B cell (primary cell): ENCODE results near the gene MAP2K6. TPM values are rescaled to one million over a fixed set of nuclear protein-coding genes. Genes with fewer than 3 reads are reported as not detected.

Source experiments
- ATAC-seq: fragments of 200-7000 bp; cut with Tn5 transposase; one replicate; pipeline ENCODE4 v1.10.0; 2021; ENCODE audit warnings: low read depth, mild to moderate bottlenecking, moderate number of reproducible peaks, moderate library complexity
- CTCF ChIA-PET: fragments of 350-600 bp; sonication (Branson Sonifier 250); formaldehyde crosslinking; loops from one replicate; lab custom pipeline; 2021; ENCODE audit warnings: antibody characterized with exemption, inconsistent platforms; lab: Charles Lee
- POLR2A ChIA-PET: fragments of 350-600 bp; sonication (Branson Sonifier 250); formaldehyde crosslinking; loops from one replicate; lab custom pipeline; 2021; ENCODE audit warnings: antibody characterized with exemption; lab: Charles Lee
- DNase-seq: peaks from one replicate; pipeline ENCODE4 v3.0.0; 2013
- H2AFZ ChIP-seq: 2 replicates; pipeline ENCODE4 v1.6.1; 2012; ENCODE audit warnings: mild to moderate bottlenecking, low read depth, low read length; ENCODE audit not compliant: insufficient read depth, poor library complexity, severe bottlenecking
- H3K27ac ChIP-seq, 2 donors: 1 replicate in 1 of 2; 2 replicates in 1 of 2; pipeline ENCODE4 v1.5.1; 2012 to 2013; ENCODE audit warnings: low read length in 2 of 2, mild to moderate bottlenecking in 2 of 2, moderate library complexity in 1 of 2
- H3K27me3 ChIP-seq, 4 experiments: fragments of 200-600 bp in 1 of 4; sonication (generic) in 1 of 4; replicated peaks in 1 of 4; 1 replicate in 2 of 4; 2 replicates in 2 of 4; pipeline versions ENCODE4 v1.6.1 to v1.7.0; 2013 to 2016; ENCODE audit warnings: low read length in 3 of 4, mild to moderate bottlenecking in 2 of 4, mixed read lengths in 1 of 4, moderate library complexity in 1 of 4; ENCODE audit not compliant: insufficient read depth in 4 of 4, control insufficient read depth in 3 of 4; ENCODE audit errors: control extremely low read depth in 1 of 4
- H3K36me3 ChIP-seq, 2 experiments: replicated peaks in 1 of 2; 1 replicate in 1 of 2; 2 replicates in 1 of 2; pipeline versions ENCODE4 v1.6.1 to v1.7.1; 2013; ENCODE audit warnings: low read length in 1 of 2; ENCODE audit not compliant: insufficient read depth in 2 of 2, control insufficient read depth in 1 of 2; ENCODE audit errors: control extremely low read depth in 1 of 2, extremely low read depth in 1 of 2
- H3K4me1 ChIP-seq, 2 donors: fragments of 200-600 bp in 1 of 2; sonication (generic) in 1 of 2; 1 replicate in 1 of 2; 2 replicates in 1 of 2; pipeline versions ENCODE4 v1.5.1 to v1.6.1; 2013 to 2017; ENCODE audit warnings: low read length in 2 of 2; ENCODE audit not compliant: control insufficient read depth in 2 of 2, insufficient read depth in 2 of 2
- H3K4me2 ChIP-seq: replicated peaks from 2 replicates; pipeline ENCODE3; 2012; ENCODE audit warnings: mild to moderate bottlenecking, low read depth, low read length; ENCODE audit not compliant: poor library complexity, severe bottlenecking
- H3K4me3 ChIP-seq, 5 experiments: fragments of 200-600 bp in 1 of 5; sonication (generic) in 1 of 5; 1 replicate in 3 of 5; 2 replicates in 2 of 5; pipeline versions ENCODE4 v1.5.1 to v1.7.0; 2011 to 2016; ENCODE audit warnings: low read length in 4 of 5, mild to moderate bottlenecking in 4 of 5, low read depth in 2 of 5, control low read depth in 1 of 5, moderate library complexity in 1 of 5; ENCODE audit not compliant: insufficient read depth in 1 of 5; ENCODE audit errors: control extremely low read depth in 1 of 5, extremely low read depth in 1 of 5
- H3K79me2 ChIP-seq: fragments of 200-600 bp; sonication (generic); one replicate; pipeline ENCODE4 v1.6.0; 2016; ENCODE audit warnings: low read length; ENCODE audit not compliant: control insufficient read depth, insufficient read depth
- H3K9ac ChIP-seq: fragments of 200-600 bp; sonication (generic); 2 replicates; pipeline ENCODE4 v1.6.1; 2017; ENCODE audit warnings: mild to moderate bottlenecking, low read length, moderate library complexity
- H3K9me3 ChIP-seq, 3 donors: one replicate each; pipeline versions ENCODE4 v1.6.1 to v1.7.1; 2013; ENCODE audit warnings: low read length in 2 of 3; ENCODE audit not compliant: control insufficient read depth in 2 of 3, insufficient read depth in 1 of 3; ENCODE audit errors: control extremely low read depth in 1 of 3
- H4K20me1 ChIP-seq: 2 replicates; pipeline ENCODE4 v1.6.0; 2012; ENCODE audit warnings: mild to moderate bottlenecking, low read length; ENCODE audit not compliant: insufficient read depth, control insufficient read depth, poor library complexity, severe bottlenecking
- H3K27ac Mint-ChIP-seq: one replicate; pipeline ENCODE4 v1.8.0; 2021; ENCODE audit warnings: mixed read lengths
- H3K27me3 Mint-ChIP-seq: one replicate; pipeline ENCODE4 v1.8.0; 2021; ENCODE audit warnings: mixed read lengths
- H3K4me1 Mint-ChIP-seq: one replicate; pipeline ENCODE4 v1.8.0; 2021; ENCODE audit warnings: mixed read lengths
- H3K4me3 Mint-ChIP-seq: one replicate; pipeline ENCODE4 v1.8.0; 2021; ENCODE audit warnings: mixed read lengths
- H3K9me3 Mint-ChIP-seq: one replicate; pipeline ENCODE4 v1.8.0; 2022; ENCODE audit warnings: mixed read lengths; ENCODE audit not compliant: insufficient read depth
- CTCF ChIP-seq: fragments of 200-600 bp; IDR thresholded peaks from one replicate; pipeline ENCODE4 v1.8.0; 2022; ENCODE audit warnings: antibody characterized with exemption, mild to moderate bottlenecking
- EZH2 ChIP-seq: IDR thresholded peaks from 2 replicates; pipeline ENCODE4 v1.6.1; 2012; ENCODE audit warnings: borderline replicate concordance, low read depth, mild to moderate bottlenecking, moderate library complexity, low read length; ENCODE audit not compliant: insufficient read depth, poor library complexity, severe bottlenecking
- WGBS: methylation state at CpG from one replicate; pipeline ENCODE4 v1.1.5; 2013; ENCODE audit warnings: missing lambda C conversion rate; ENCODE audit not compliant: insufficient coverage; 5-methylcytosine and 5-hydroxymethylcytosine counted together
- intact Hi-C: fragments of 100-400 bp; cut with micrococcal nuclease; formaldehyde crosslinking; loops from one replicate; pipeline ENCODE4 v1.10.0; 2022
- polyA plus RNA-seq: library from polyadenylated mRNA; depleted of rRNA; stranded (reverse); fragments of >200 nt; gene quantifications from 2 replicates; pipeline ENCODE4 v1.2.3, GENCODE V29; 2012
- total RNA-seq, 2 donors: library from RNA; stranded (reverse); fragments of 120-200 nt in 1 of 2; gene quantifications; 1 replicate in 1 of 2; 2 replicates in 1 of 2; pipeline versions ENCODE4 v1.2.3 to v1.2.4, GENCODE V29; 2013 to 2022

MAP2K6 gene
- total and polyA plus RNA-seq, 2 donors (not counting 1 experiment from before 2014, with no cell fraction given) = 2.4 to 7.7 TPM

DNA sequence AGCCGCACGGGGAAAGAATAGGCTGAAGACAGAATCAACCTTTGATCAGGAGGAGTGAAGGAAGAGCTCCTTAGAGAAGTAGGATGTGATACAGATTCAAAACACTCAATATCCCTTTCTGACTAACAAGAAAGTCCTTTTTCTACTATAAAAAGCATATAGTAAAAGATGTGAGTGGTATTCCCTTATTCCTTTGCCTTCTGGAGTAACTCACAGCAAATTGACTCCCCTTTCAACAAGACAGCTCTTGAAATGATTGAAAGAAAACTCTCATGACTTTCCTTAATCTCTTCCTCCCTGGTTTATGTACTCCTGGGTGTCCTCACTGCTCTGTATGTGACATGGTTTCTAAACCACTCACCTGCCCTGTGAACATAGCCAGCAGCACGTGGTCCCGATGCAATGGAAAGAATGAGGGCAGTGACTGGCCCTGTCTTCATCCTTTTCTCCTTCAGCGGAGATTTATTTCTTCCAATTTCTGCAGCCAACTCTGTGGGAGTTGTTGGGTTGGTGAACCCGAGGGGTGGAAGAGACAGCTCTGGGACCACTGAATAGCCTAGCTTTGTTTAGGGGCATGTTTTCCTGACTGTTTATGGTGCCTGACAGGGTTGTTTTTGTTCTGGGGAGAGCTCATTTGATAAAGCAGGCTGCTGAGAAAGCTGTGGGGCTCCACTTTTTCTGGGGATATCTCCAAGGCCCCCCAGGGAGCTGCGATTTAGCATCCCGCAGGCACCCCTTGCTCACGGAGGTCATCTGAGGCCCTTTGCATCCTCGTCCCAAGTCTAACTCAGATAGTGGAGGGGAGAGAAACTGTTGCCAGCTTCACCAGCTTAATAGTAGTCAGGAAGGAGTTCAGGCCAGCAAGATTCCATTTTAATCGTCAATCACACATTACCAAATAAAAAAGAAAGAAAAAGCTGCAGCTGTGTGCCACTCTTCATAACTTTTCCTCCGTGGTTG is 46.7 kb downstream of the MAP2K6 start:
- TF ChIP-seq EZH2 (no peak), CTCF (no peak)
- intact Hi-C loops = no loop called here
- peaks cover 3% of the 10 kb centered on the region for H4K20me1 ChIP-seq
- ChIA-PET CTCF (no interaction called here), POLR2A (no interaction called here)
- no peak overlapping the region for H2AFZ ChIP-seq
- H3K79me2 ChIP-seq = peaks cover 6% of the 10 kb centered on the region
- DNase-seq (no peak), ATAC-seq (no peak)
- H3K4me2 ChIP-seq = no peak overlapping the region
- no peak overlapping the region for H3K9ac ChIP-seq
- peaks cover 0 to 3% (median 0%) of the 10 kb centered on the region in 3 donors for H3K9me3 ChIP-seq
- no peaks in the 10 kb centered on the region for H3K27me3 Mint-ChIP-seq
- H3K4me3 Mint-ChIP-seq = no peak overlapping the region
- no peaks in the 10 kb centered on the region for H3K9me3 Mint-ChIP-seq
- H3K27me3 ChIP-seq = no peaks in the 10 kb centered on the region
- H3K4me1 ChIP-seq = peaks cover 0 to 3% of the 10 kb centered on the region in 2 donors
- 91% methylated on average over 4 of the region's 12 CpGs for WGBS
- H3K36me3 ChIP-seq = no peaks in the 10 kb centered on the region
- peaks cover 11% of the 10 kb centered on the region for H3K4me1 Mint-ChIP-seq
- no peak overlapping the region for H3K27ac ChIP-seq
- no peak overlapping the region for H3K27ac Mint-ChIP-seq
- no peak overlapping the region for H3K4me3 ChIP-seq

DNA sequence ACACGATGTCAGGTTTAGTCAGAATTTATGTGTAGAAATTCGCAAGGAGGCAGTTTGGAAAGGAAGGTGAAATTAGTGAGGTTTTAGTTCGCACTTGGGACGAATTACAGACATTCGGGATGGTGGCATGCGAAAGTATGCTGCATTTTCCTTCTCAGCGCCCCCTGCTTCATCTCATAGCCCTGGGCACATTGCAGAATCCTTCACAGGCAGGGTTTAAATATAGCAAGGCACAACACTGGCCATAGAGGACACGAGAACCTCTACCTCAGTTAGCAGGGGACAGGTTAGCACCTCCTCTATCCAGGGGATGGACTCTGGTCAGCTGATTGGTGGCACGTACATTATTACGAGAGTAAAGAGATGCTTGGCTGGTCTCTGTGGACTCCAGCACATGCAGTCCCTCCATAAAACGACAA is 47.5 kb downstream of the MAP2K6 start:
- TF ChIP-seq CTCF (no peak), EZH2 (no peak)
- peaks cover 5% of the 10 kb centered on the region for H3K4me1 Mint-ChIP-seq
- no peaks in the 10 kb centered on the region for H3K27me3 Mint-ChIP-seq
- ChIA-PET POLR2A (no interaction called here), CTCF (no interaction called here)
- 91% methylated on average over 9 of the region's 11 CpGs for WGBS
- no peak overlapping the region for H2AFZ ChIP-seq
- no peak overlapping the region for H3K27ac ChIP-seq
- peaks cover 0 to 3% (median 0%) of the 10 kb centered on the region in 3 donors for H3K9me3 ChIP-seq
- no peaks in the 10 kb centered on the region for H3K27me3 ChIP-seq
- no peak overlapping the region for H3K27ac Mint-ChIP-seq
- no peaks in the 10 kb centered on the region for H3K9me3 Mint-ChIP-seq
- DNase-seq = no peak
- ATAC-seq = no peak
- H3K79me2 ChIP-seq = no peaks in the 10 kb centered on the region
- no peak overlapping the region for H3K9ac ChIP-seq
- H4K20me1 ChIP-seq = peaks cover 3% of the 10 kb centered on the region
- H3K4me1 ChIP-seq = peaks cover 0 to 3% of the 10 kb centered on the region in 2 donors
- intact Hi-C loops = no loop called here
- H3K4me3 ChIP-seq = no peak overlapping the region
- no peak overlapping the region for H3K4me3 Mint-ChIP-seq
- H3K4me2 ChIP-seq = no peak overlapping the region
- no peaks in the 10 kb centered on the region for H3K36me3 ChIP-seq
